Measurements from ENCODE around the gene KCNT2. TPM values are rescaled to one million over a fixed set of nuclear protein-coding genes. Genes with fewer than 3 reads are reported as not detected.

The KCNT2 gene
- total and polyA plus RNA-seq, 2 donors (not counting 3 experiments of a cell fraction or from before 2014, with no cell fraction given), result 0.46 to 1.6 TPM

DNA sequence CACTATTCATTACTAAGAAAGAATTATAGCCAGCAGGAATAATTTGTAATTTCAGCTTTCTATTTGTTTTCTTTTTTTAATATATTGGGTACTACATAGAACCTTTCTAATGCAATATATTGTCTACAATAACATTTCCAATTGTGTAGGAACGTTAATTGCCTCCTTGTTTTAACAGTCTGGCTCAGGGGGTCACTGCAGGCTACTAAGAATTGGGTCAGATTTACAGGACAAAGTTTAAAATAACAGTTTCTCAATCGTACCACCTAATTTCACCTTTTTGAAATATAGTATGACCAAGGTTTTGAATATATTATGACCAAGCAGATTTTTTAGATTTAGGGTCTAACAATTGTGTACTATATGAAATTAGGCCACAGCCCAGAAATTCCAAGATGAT lies 46.0 kb upstream of the KCNT2 start:
- Histone ChIP-seq H3K27ac (ENCODE audit: insufficient read depth, low read depth, low read length) (no peak overlapping the region), H3K9me3 (replicated peaks; ENCODE audit: control insufficient read depth, insufficient read depth, low read length) (no peaks in the 10 kb centered on the region), H4K20me1 (replicated peaks; ENCODE audit: control insufficient read depth, extremely low read depth, insufficient read depth, low read length) (no peaks in the 10 kb centered on the region), H3K36me3 (ENCODE audit: control insufficient read depth in 2 of 2, extremely low read depth in 1 of 2, insufficient read depth in 2 of 2, low read length in 2 of 2) (no peaks in the 10 kb centered on the region), H3K9ac (replicated peaks; ENCODE audit: extremely low read depth, insufficient read depth, low read length) (peak overlapping the region; percentile 53), H3K4me2 (ENCODE audit: insufficient read depth, low read length) (peak overlapping the region; percentile 78), H3K9me1 (replicated peaks; ENCODE audit: control insufficient read depth, extremely low read depth, insufficient read depth, low read length) (no peaks in the 10 kb centered on the region), H3K27me3 (ENCODE audit: control insufficient read depth in 2 of 2, insufficient read depth in 2 of 2, low read length in 2 of 2) (no peaks in the 10 kb centered on the region), H3K4me3 (replicated peaks in 1 of 3; ENCODE audit: insufficient read depth in 1 of 3, low read depth in 1 of 3, low read length in 3 of 3) (peak overlapping the region in 1 of 3 experiments; percentile 57), H3K79me2 (ENCODE audit: control insufficient read depth, insufficient read depth, low read length) (no peaks in the 10 kb centered on the region), H3K4me1 (ENCODE audit: control insufficient read depth, extremely low read depth, insufficient read depth, low read length) (peaks cover 7% of the 10 kb centered on the region), H2AFZ (ENCODE audit: low read depth, low read length) (peak overlapping the region; percentile 23)
- DNase-seq (ENCODE audit: low read depth, low spot score), result peak; percentile 27
- BruUV-seq (replicated peaks), result no TSS peak
- dilution Hi-C loops (cut with MboI; ENCODE audit: extremely low pct_ligation_motif_present, low sequenced_read_pairs) (no loop called here), intact Hi-C loops (cut with micrococcal nuclease) (no loop called here)
- FAIRE-seq, result no peak
- no peak for TF ChIP-seq EZH2 (IDR thresholded peaks at IDR 0.05; ENCODE audit: borderline replicate concordance, low read depth, low read length, severe bottlenecking)
- no peak for TF ChIP-seq MAX (IDR thresholded peaks at IDR 0.05; ENCODE audit: insufficient read depth, insufficient read length)
- no peak for TF ChIP-seq POLR2AphosphoS5 (IDR thresholded peaks at IDR 0.05; ENCODE audit: insufficient read depth, low read depth, low read length)
- TF ChIP-seq GATA2 (IDR thresholded peaks at IDR 0.05; ENCODE audit: insufficient read depth, insufficient read length, low read depth, low read length), result no peak
- no peak for TF ChIP-seq JUN (IDR thresholded peaks at IDR 0.05; ENCODE audit: borderline replicate concordance, insufficient read depth, insufficient read length, low read depth)
- no peak for TF ChIP-seq POLR2A (IDR thresholded peaks at IDR 0.05; ENCODE audit: low read depth, low read length)
- no peak for TF ChIP-seq FOS (IDR thresholded peaks at IDR 0.05; ENCODE audit: borderline replicate concordance, insufficient read depth, low read length)
- TF ChIP-seq MYC (IDR thresholded peaks at IDR 0.05; ENCODE audit: low read depth, low read length), result no peak
- no peak for TF ChIP-seq CTCF (IDR thresholded peaks at IDR 0.05; ENCODE audit: extremely low read depth in 1 of 2, insufficient read depth in 1 of 2, low read depth in 1 of 2, low read length in 2 of 2)
- ChIA-PET POLR2A (no interaction called here), CTCF (interaction anchor here (1.0 kb wide), 1 partner anchor 299 kb away, joined by 4 read pairs; no protein-coding TSS in a partner anchor)
